Astrocyte (in vitro differentiated cells and primary cell): ENCODE results near the gene CACNG6.

ENCODE experiments used
- CTCF ChIP-seq: IDR thresholded peaks from 2 replicates; pipeline ENCODE4 v1.5.1; 2011; ENCODE audit warnings: low read depth, mild to moderate bottlenecking, inconsistent platforms, low read length, moderate library complexity; ENCODE audit not compliant: insufficient read depth
- EZH2 ChIP-seq: IDR thresholded peaks from 2 replicates; pipeline ENCODE4 v1.6.1; 2012; ENCODE audit warnings: mild to moderate bottlenecking, low read length, inconsistent platforms; ENCODE audit not compliant: insufficient read depth

DNA sequence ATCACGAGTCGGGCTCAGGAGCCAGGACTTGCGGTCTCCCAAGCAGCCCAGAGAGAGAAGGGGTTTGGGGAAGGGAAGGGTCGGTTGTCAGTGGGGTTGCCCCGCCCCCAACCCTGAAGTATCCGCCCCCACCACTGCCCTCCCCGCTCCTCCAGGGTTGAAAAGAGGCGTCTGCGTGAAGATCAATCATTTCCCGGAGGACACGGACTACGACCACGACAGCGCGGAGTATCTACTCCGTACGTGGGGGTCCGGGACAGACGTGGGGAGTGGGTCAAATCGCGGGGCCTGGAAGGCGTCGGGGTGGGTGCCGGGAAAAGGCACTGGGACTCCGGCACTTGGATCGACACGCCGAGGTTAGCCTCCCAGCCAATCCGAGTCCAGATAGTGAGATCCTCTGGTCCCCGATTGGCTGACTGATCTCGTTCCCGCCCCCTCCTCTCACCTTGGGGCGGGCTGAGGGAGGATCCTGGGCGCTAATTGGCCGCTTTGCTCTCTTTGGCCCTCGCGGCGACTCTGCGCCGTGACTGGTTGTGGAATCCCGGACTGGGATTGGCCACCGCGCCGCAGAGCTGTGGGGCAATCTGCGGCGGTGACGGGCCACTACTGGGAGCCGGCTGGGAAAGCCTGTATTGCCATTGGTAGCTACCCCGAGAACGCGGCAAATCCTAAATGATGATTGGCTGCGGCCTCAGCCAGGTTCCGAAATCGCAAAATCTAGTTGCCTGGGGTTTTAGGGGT is 13.3 kb upstream of the CACNG6 start:
- peak; percentile 74 for TF ChIP-seq EZH2
- no peak for TF ChIP-seq CTCF
